Hepatocyte (in vitro differentiated cells): ENCODE results near the gene SNAP29.

ENCODE experiments used
- CTCF ChIP-seq: fragments of 200-600 bp; sonication (generic); IDR thresholded peaks from 2 replicates; pipeline ENCODE4 v1.5.1; 2016; ENCODE audit warnings: antibody characterized with exemption, mild to moderate bottlenecking; ENCODE audit not compliant: poor library complexity
- EZH2 ChIP-seq: fragments of 200-600 bp; sonication (generic); IDR thresholded peaks from 2 replicates; pipeline ENCODE4 v1.6.1; 2016; ENCODE audit warnings: antibody characterized with exemption, mild to moderate bottlenecking, borderline replicate concordance

- TF ChIP-seq CTCF (no peak), EZH2 (no peak)
Measured at GRCh38 chr22:20847318-20847822, 11.4 kb upstream of the SNAP29 start.
